Lower lobe of right lung (tissue), 2 donors: ENCODE results near the gene ZNF669. TPM values are rescaled to one million over a fixed set of nuclear protein-coding genes. Genes with fewer than 3 reads are reported as not detected.
"Not testable (repeated sequence)": the region's sequence is repeated elsewhere in the genome, so short reads cannot be mapped to it uniquely, and the experiment has no call there.

Source experiments
- ATAC-seq, 2 donors: fragments of 200-7000 bp; cut with Tn5 transposase; one replicate each; pipeline ENCODE4 v1.9.1; 2020 to 2022; ENCODE audit warnings: mild to moderate bottlenecking in 2 of 2, moderate library complexity in 2 of 2
- DNase-seq: peaks from one replicate; pipeline ENCODE4 v3.0.0-alpha.2; 2020
- H3K27ac ChIP-seq: fragments of 200-600 bp; one replicate; pipeline ENCODE4 v1.8.0; 2022
- H3K27me3 ChIP-seq: fragments of 200-600 bp; one replicate; pipeline ENCODE4 v1.8.0; 2022; ENCODE audit warnings: low read depth
- H3K36me3 ChIP-seq: fragments of 200-600 bp; one replicate; pipeline ENCODE4 v1.8.0; 2022; ENCODE audit warnings: mild to moderate bottlenecking
- H3K4me1 ChIP-seq: fragments of 200-600 bp; one replicate; pipeline ENCODE4 v1.8.0; 2022
- H3K4me3 ChIP-seq: fragments of 200-600 bp; one replicate; pipeline ENCODE4 v1.8.0; 2022; ENCODE audit warnings: mild to moderate bottlenecking
- H3K9me3 ChIP-seq: fragments of 200-600 bp; one replicate; pipeline ENCODE4 v1.8.0; 2022
- intact Hi-C: fragments of 100-400 bp; cut with DNase I; formaldehyde crosslinking; loops from one replicate; pipeline ENCODE4 v1.11.0; 2022
- total RNA-seq: library from RNA; stranded (reverse); fragmentation: NEBNext Ultra II Directional; extraction: Animal tissue kit (Norgen Biotek cat#: 25700); gene quantifications from one replicate; pipeline ENCODE4 v1.2.1, GENCODE V29; 2021
- TF ChIP-seq, protein P1 (sequence below): fragments of 200-600 bp; IDR thresholded peaks from one replicate; pipeline ENCODE4 v1.8.0; 2022; ENCODE audit warnings: antibody characterized with exemption, mild to moderate bottlenecking
- donor health status: DM: no; HTN: yes; CAD: no; lungs with severe emphysema.

The ZNF669 gene
- total RNA-seq, 1 donor from 2014 or later = 9.0 TPM

DNA sequence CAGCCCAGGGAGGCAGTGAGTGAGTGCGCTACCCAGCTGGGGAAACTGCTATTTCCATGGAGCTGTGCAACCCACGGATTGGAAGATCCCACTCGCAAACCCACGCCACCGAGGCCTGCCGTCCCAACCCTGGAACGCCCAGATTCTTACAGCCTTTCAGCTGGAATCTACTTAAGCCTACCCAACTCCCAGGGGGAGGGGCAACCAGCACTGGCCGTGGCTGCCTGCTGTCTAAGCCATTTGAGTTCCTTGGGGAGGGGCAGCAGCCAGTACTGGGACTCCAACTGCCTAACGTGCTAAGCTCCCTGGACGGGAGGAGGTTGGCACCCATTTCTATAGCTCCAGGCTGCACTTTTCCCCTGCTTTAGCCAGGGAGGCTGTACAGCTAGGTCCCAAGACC, 27.1 kb upstream of the ZNF669 start:
- intact Hi-C loops = no loop called here
- no peak overlapping the region for H3K4me3 ChIP-seq
- DNase-seq = no peak
- H3K36me3 ChIP-seq = no peaks in the 10 kb centered on the region
- H3K9me3 ChIP-seq = peaks cover 57% of the 10 kb centered on the region
- H3K27me3 ChIP-seq = no peaks in the 10 kb centered on the region
- H3K4me1 ChIP-seq = no peaks in the 10 kb centered on the region
- H3K27ac ChIP-seq = no peak overlapping the region
- ATAC-seq = no peak
- TF ChIP-seq, protein P1, sequence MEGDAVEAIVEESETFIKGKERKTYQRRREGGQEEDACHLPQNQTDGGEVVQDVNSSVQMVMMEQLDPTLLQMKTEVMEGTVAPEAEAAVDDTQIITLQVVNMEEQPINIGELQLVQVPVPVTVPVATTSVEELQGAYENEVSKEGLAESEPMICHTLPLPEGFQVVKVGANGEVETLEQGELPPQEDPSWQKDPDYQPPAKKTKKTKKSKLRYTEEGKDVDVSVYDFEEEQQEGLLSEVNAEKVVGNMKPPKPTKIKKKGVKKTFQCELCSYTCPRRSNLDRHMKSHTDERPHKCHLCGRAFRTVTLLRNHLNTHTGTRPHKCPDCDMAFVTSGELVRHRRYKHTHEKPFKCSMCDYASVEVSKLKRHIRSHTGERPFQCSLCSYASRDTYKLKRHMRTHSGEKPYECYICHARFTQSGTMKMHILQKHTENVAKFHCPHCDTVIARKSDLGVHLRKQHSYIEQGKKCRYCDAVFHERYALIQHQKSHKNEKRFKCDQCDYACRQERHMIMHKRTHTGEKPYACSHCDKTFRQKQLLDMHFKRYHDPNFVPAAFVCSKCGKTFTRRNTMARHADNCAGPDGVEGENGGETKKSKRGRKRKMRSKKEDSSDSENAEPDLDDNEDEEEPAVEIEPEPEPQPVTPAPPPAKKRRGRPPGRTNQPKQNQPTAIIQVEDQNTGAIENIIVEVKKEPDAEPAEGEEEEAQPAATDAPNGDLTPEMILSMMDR = no peak

DNA sequence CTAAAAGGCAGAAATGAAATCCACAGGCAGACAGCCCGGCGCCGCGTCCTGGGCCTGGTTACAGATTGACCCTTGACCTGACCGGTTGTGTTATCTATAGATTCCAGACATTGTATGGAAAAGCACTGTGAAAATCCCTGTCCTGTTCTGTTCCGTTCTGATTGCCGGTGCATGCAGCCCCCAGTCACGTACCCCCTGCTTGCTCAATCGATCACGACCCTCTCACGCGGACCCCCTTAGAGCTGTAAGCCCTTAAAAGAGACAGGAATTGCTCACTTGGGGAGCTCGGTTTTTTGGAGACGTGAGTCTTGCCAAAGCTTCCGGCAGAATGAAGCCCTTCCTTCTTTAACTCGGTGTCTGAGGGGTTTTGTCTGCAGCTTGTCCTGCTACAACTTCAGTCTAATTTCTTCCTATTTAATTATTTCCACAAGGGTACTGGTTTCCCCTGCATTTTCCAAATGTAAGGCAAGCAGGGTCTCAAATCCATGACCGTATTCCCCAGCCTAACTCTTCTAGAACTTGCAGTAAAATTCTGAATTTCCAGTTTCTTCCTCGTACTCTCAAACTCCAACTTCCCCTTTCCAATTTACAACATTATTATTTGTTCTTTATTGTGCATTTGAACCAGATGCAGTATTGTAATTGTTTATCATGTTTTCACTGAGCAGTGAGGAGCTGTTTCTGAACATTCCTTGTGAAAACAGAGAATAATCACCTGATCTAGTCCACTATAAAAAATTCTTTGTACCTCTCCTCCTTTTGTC, 23.5 kb upstream of the ZNF669 start:
- Histone ChIP-seq H3K4me3 (peak overlapping the region; percentile 18), H3K9me3 (peaks cover 22% of the 10 kb centered on the region)
- H3K27ac ChIP-seq, H3K4me1 ChIP-seq, H3K36me3 ChIP-seq, ATAC-seq, DNase-seq, intact Hi-C loops, H3K27me3 ChIP-seq: not testable (repeated sequence)

DNA sequence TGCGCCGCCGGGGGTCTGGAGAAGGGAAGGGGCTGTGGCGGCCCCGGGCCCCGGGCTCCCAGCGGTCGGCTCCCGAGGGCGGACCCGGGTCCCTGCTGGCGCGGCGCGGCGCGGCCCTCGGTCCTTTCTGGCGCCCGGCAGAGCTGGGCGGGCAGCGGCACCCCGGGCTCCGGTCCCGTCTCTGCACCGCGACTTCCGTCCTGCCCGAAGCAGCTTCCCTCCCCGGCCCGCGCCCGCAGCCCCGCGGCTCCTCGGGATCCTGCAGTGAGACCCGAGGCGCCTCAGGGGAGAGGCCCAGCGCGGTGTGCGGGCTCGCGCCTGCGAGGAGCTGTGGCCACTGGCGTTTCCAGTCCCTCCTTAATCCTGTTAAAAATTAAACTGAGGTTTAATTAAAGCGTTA, 22.4 kb upstream of the ZNF669 start:
- H3K4me1 ChIP-seq, intact Hi-C loops, H3K36me3 ChIP-seq, H3K4me3 ChIP-seq, H3K27ac ChIP-seq, H3K27me3 ChIP-seq, DNase-seq: not testable (repeated sequence)
- H3K9me3 ChIP-seq = peaks cover 16% of the 10 kb centered on the region
- peak; percentile 86 to 90 for ATAC-seq

DNA sequence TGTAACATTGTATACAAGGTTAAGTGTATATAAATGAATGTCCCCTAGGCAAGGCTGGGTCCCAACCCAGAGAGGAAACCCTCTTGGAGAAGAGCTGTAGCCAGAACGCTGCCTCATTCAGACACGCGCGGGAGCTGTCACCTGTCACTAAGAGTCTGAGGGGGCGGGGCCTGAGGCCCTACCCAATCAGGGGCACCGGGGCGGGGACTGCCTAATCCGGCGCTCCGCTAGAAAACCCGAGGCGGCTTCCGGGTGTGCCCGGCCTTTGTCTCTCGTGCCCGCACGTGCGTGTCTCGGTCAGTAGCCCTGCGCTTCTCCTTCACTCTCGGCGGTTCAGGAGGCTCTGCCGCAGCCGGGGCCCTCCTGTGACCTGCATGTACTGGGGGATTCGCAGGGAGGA, 22.0 kb upstream of the ZNF669 start:
- intact Hi-C loops, DNase-seq, H3K4me3 ChIP-seq, H3K27me3 ChIP-seq, H3K4me1 ChIP-seq, H3K36me3 ChIP-seq, H3K27ac ChIP-seq: not testable (repeated sequence)
- peak; percentile 100 for ATAC-seq
- H3K9me3 ChIP-seq = peaks cover 12% of the 10 kb centered on the region

DNA sequence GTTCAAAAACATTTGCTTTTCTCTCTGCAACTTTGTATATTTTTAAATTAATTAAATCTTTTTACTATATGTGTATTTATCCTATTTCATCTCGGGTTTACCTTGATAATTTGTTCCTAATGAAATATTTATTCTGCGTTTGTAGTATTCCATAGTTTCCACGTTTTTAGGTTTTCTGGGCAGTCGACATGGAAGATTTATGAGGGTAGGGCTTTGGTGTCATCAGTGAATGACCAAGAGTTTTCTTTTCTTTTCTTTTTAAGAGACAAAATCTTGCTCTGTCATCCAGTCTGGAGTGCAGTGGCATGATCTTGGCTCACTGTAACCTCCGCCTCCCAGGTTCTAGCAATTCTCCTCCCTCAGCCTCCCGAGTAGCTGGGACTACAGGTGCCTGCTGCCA, 17.2 kb upstream of the ZNF669 start:
- ATAC-seq (no peak), DNase-seq (no peak)
- Histone ChIP-seq H3K4me3 (no peak overlapping the region), H3K9me3 (no peaks in the 10 kb centered on the region), H3K36me3 (no peaks in the 10 kb centered on the region), H3K4me1 (no peaks in the 10 kb centered on the region), H3K27ac (no peak overlapping the region), H3K27me3 (no peaks in the 10 kb centered on the region)
- TF ChIP-seq, protein P1 = no peak
- intact Hi-C loops = no loop called here

DNA sequence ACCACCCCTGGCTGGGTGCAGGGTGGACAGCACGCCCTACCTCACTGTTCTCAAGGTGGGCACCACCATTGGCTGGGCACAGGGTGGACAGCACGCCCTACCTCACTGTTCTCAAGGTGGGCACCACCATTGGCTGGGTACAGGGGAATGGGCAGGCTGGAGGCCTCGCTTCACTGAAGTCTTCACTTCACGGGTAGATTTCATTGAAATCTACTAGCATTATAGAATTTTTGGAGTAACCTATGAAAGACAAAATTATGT, 16.2 kb upstream of the ZNF669 start:
- H3K4me3 ChIP-seq, H3K27ac ChIP-seq, H3K36me3 ChIP-seq, DNase-seq, H3K9me3 ChIP-seq, intact Hi-C loops, H3K27me3 ChIP-seq, ATAC-seq, H3K4me1 ChIP-seq: not testable (repeated sequence)

GRCh38 chr1:247119600-247120407, 15.6 kb upstream of the ZNF669 start:
- ATAC-seq = peak in 1 of 2 donors; percentile 30

More at GRCh38 chr1:247119600-247120407, 15.6 kb upstream of the ZNF669 start:
- no peak for DNase-seq
- intact Hi-C loops = no loop called here
- TF ChIP-seq, protein P1 = no peak
- Histone ChIP-seq H3K4me1 (no peaks in the 10 kb centered on the region), H3K4me3 (no peak overlapping the region), H3K9me3 (no peaks in the 10 kb centered on the region), H3K36me3 (no peaks in the 10 kb centered on the region), H3K27ac (no peak overlapping the region), H3K27me3 (no peaks in the 10 kb centered on the region)
